Activated naive CD4-positive, alpha-beta T cell treated with anti-CD3 and anti-CD28 coated beads for 36 hours (primary cell): ENCODE measurements around the gene WNK3. TPM values are rescaled to one million over a fixed set of nuclear protein-coding genes. Genes with fewer than 3 reads are reported as not detected.
A peak's percentile ranks its signal among the peaks of the same experiment; 100 is the strongest.
"Not testable (repeated sequence)": the region's sequence is repeated elsewhere in the genome, so short reads cannot be mapped to it uniquely, and the experiment has no call there.

Experiments used
- CTCF ChIA-PET: fragments of 350-600 bp; sonication (Branson Sonifier 250); formaldehyde crosslinking; loops from one replicate; lab custom pipeline; 2021; ENCODE audit warnings: antibody characterized with exemption; lab: Charles Lee
- DNase-seq: peaks from one replicate; pipeline ENCODE4 v3.0.0-alpha.2; 2020
- H3K27ac Mint-ChIP-seq: one replicate; pipeline ENCODE4 v1.8.0; 2021; ENCODE audit warnings: mild to moderate bottlenecking, mixed read lengths
- H3K27me3 Mint-ChIP-seq: one replicate; pipeline ENCODE4 v1.8.0; 2021; ENCODE audit warnings: low read depth, mixed read lengths
- H3K36me3 Mint-ChIP-seq: one replicate; pipeline ENCODE4 v1.8.0; 2021; ENCODE audit warnings: low read depth, mixed read lengths
- H3K4me1 Mint-ChIP-seq: one replicate; pipeline ENCODE4 v1.8.0; 2021; ENCODE audit warnings: low read depth, mixed read lengths
- H3K4me3 Mint-ChIP-seq: one replicate; pipeline ENCODE4 v1.8.0; 2021; ENCODE audit warnings: mild to moderate bottlenecking, moderate library complexity, mixed read lengths
- H3K9me3 Mint-ChIP-seq: one replicate; pipeline ENCODE4 v1.8.0; 2021; ENCODE audit warnings: mixed read lengths
- intact Hi-C: fragments of 100-400 bp; cut with micrococcal nuclease; formaldehyde crosslinking; loops from one replicate; pipeline ENCODE4 v1.15.1; 2023
- total RNA-seq, 2 experiments: library from RNA; stranded (reverse); gene quantifications; one replicate each; pipeline ENCODE4 v1.2.3, GENCODE V29; 2021

The WNK3 gene
- under 1 TPM; 0.25 to 0.60 TPM for total RNA-seq

GRCh38 chrX:54357414-54358377 is at the start of gene WNK3:
WNK3 (minus strand) TSS chrX:54358046.
- no peaks in the 10 kb centered on the region for H3K9me3 Mint-ChIP-seq
- no peak within 1 kb of the TSS for H3K27ac Mint-ChIP-seq
- H3K4me3 Mint-ChIP-seq = peak within 1 kb of the TSS; percentile 80
- H3K27me3 Mint-ChIP-seq = peaks cover 10% of the 10 kb centered on the region
- CTCF ChIA-PET = no interaction called here
- DNase-seq = peak; percentile 47
- H3K4me1 Mint-ChIP-seq = peaks cover 12% of the 10 kb centered on the region
- intact Hi-C loops = loop anchor here (1.0 kb wide), 3 partner anchors 83 to 312 kb away; partner anchors contain the start of genes GNL3L and TSR2
- no peaks in the 10 kb centered on the region for H3K36me3 Mint-ChIP-seq

- no peaks in the 10 kb centered on the region for H3K27me3 Mint-ChIP-seq
- intact Hi-C loops = no loop called here
- H3K27ac Mint-ChIP-seq = no peak overlapping the region
- CTCF ChIA-PET = no interaction called here
- no peak overlapping the region for H3K4me3 Mint-ChIP-seq
- no peaks in the 10 kb centered on the region for H3K9me3 Mint-ChIP-seq
- no peaks in the 10 kb centered on the region for H3K36me3 Mint-ChIP-seq
- DNase-seq = no peak
- peaks cover 8% of the 10 kb centered on the region for H3K4me1 Mint-ChIP-seq
Observed at GRCh38 chrX:54407266-54407665, 49.4 kb upstream of the WNK3 start.

DNA sequence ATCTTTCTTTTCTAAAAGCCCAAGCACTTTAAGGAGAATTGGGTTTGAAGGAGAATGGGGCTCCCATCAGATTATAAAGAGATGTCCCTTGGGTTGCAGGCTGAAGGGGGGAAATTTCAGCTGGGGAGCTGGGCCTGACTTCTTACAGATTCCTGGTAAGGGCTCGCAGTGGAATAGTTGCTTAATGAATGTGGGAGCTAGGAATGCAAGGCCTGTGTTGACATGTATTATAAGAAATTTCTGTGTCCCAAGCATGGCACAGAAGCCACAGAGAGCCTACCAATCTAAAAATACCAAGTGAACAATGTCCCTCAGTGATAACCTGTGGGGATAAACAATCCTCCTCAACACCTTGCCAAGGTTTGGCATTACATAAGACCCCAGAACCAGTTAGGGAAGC is 39.3 kb upstream of the WNK3 start:
- Mint-ChIP-seq H3K4me3 (no peak overlapping the region), H3K4me1 (no peaks in the 10 kb centered on the region), H3K27me3 (no peaks in the 10 kb centered on the region), H3K27ac (no peak overlapping the region), H3K9me3 (peaks cover 1% of the 10 kb centered on the region), H3K36me3 (no peaks in the 10 kb centered on the region)
- no peak for DNase-seq
- intact Hi-C loops = no loop called here
- CTCF ChIA-PET = no interaction called here

DNA sequence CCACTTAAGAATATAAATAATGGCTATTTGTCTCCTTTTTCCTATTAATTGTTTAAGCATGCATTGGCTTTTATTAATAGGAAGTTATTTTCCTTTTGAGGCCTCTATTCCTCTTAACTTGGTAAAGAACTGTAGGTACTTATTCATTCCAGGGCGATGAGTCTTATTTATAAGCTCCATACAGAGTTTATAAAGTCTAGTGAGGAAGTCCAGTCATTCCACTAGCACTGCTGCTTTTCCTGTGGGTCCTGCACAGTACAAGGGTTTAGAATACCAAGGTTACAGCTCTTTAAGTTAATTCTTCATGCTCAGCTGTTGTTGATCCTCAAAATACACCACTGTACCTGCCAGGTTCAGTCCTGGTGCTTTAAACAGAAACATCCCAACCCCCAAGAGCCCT is 28.5 kb upstream of the WNK3 start:
- Mint-ChIP-seq H3K36me3 (no peaks in the 10 kb centered on the region), H3K4me3 (no peak overlapping the region), H3K4me1 (no peaks in the 10 kb centered on the region), H3K27me3 (no peaks in the 10 kb centered on the region), H3K27ac (no peak overlapping the region), H3K9me3 (no peaks in the 10 kb centered on the region)
- CTCF ChIA-PET = no interaction called here
- DNase-seq = no peak
- intact Hi-C loops = no loop called here

- H3K27me3 Mint-ChIP-seq, H3K36me3 Mint-ChIP-seq, CTCF ChIA-PET, H3K4me1 Mint-ChIP-seq, H3K27ac Mint-ChIP-seq, H3K9me3 Mint-ChIP-seq, H3K4me3 Mint-ChIP-seq, DNase-seq, intact Hi-C loops: not testable (repeated sequence)
Observed at GRCh38 chrX:54384661-54385060, 26.8 kb upstream of the WNK3 start.

DNA sequence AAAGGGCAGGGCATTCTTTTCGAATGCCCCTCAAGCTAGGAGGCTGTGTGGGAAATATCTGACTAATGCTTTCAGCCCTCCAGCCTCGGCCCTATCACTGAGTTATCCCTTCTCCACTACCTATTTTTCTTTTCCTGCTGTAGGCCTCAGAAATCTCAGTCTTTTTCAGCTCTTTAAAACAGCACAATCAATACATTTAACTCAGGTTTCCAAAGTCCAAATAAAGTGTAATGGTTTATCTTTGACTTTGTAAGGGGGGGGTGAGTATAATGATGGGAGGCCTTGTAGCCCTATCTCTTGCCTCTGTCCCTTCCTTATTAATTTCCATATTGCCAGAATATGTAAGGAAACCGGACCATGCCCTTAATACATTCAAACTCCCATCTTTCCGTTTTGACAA is 1.6 kb upstream of the WNK3 start:
- Mint-ChIP-seq H3K27me3 (peaks cover 10% of the 10 kb centered on the region), H3K4me1 (peaks cover 12% of the 10 kb centered on the region), H3K9me3 (no peaks in the 10 kb centered on the region), H3K4me3 (peak overlapping the region; percentile 80), H3K36me3 (no peaks in the 10 kb centered on the region), H3K27ac (no peak overlapping the region)
- CTCF ChIA-PET = interaction anchor here (0.6 kb wide), 1 partner anchor 12 kb away, joined by 4 read pairs; no protein-coding TSS in a partner anchor
- DNase-seq = no peak
- intact Hi-C loops = no loop called here

GRCh38 chrX:54358424-54359211 is 772 bp upstream of the WNK3 start:
- peaks cover 10% of the 10 kb centered on the region for H3K27me3 Mint-ChIP-seq
- H3K4me1 Mint-ChIP-seq = peaks cover 12% of the 10 kb centered on the region
- H3K27ac Mint-ChIP-seq = no peak overlapping the region
- CTCF ChIA-PET = interaction anchor here (0.6 kb wide), 1 partner anchor 11 kb away, joined by 4 read pairs; no protein-coding TSS in a partner anchor
- peak overlapping the region; percentile 80 for H3K4me3 Mint-ChIP-seq
- no peaks in the 10 kb centered on the region for H3K9me3 Mint-ChIP-seq
- intact Hi-C loops = loop anchor here (1.0 kb wide), 2 partner anchors 82 to 313 kb away; partner anchors contain the start of gene TSR2
- H3K36me3 Mint-ChIP-seq = no peaks in the 10 kb centered on the region
- DNase-seq = peak; percentile 51

DNA sequence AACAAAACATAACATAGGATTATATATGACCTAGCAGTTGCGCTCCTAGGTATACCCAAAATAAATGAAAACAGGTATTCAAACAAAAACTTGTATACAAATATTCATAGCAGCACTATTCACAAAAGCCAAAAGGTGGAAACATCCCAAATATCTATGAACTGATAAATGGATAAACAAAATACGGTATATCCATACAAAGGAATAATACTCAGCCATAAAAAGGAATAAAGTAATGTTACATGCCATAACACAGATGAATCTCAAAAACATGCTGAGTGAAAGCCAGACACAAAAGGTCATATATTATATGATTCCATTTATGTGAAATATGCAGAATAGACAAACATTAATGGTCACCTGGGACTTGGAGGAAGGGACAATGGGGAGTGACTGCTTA is 5.2 kb downstream of the WNK3 start:
- Mint-ChIP-seq H3K27ac (no peak overlapping the region), H3K4me3 (no peak overlapping the region), H3K36me3 (no peaks in the 10 kb centered on the region), H3K4me1 (peaks cover 9% of the 10 kb centered on the region), H3K9me3 (no peaks in the 10 kb centered on the region), H3K27me3 (peaks cover 10% of the 10 kb centered on the region)
- no peak for DNase-seq
- intact Hi-C loops = no loop called here
- CTCF ChIA-PET = no interaction called here

- H3K9me3 Mint-ChIP-seq, H3K27me3 Mint-ChIP-seq, DNase-seq, H3K4me3 Mint-ChIP-seq, H3K27ac Mint-ChIP-seq, intact Hi-C loops, H3K36me3 Mint-ChIP-seq, H3K4me1 Mint-ChIP-seq: not testable (repeated sequence)
- CTCF ChIA-PET = interaction anchor here (0.6 kb wide), 1 partner anchor 1185 kb away, joined by 4 read pairs; no protein-coding TSS in a partner anchor
Observed at GRCh38 chrX:54337383-54337782, 20.5 kb downstream of the WNK3 start.

- no peaks in the 10 kb centered on the region for H3K27me3 Mint-ChIP-seq
- no peak for DNase-seq
- no peaks in the 10 kb centered on the region for H3K36me3 Mint-ChIP-seq
- intact Hi-C loops = no loop called here
- no peak overlapping the region for H3K27ac Mint-ChIP-seq
- no peaks in the 10 kb centered on the region for H3K4me1 Mint-ChIP-seq
- CTCF ChIA-PET = no interaction called here
- H3K9me3 Mint-ChIP-seq = no peaks in the 10 kb centered on the region
- H3K4me3 Mint-ChIP-seq = no peak overlapping the region
Observed at GRCh38 chrX:54325077-54325476, 32.8 kb downstream of the WNK3 start.

- Mint-ChIP-seq H3K4me3 (no peak overlapping the region), H3K9me3 (no peaks in the 10 kb centered on the region), H3K36me3 (no peaks in the 10 kb centered on the region), H3K27ac (no peak overlapping the region), H3K27me3 (no peaks in the 10 kb centered on the region), H3K4me1 (no peaks in the 10 kb centered on the region)
- CTCF ChIA-PET = no interaction called here
- intact Hi-C loops = no loop called here
- DNase-seq = no peak
Observed at GRCh38 chrX:54320067-54320466, 37.8 kb downstream of the WNK3 start.

- no peaks in the 10 kb centered on the region for H3K27me3 Mint-ChIP-seq
- CTCF ChIA-PET = no interaction called here
- H3K4me1 Mint-ChIP-seq = no peaks in the 10 kb centered on the region
- H3K36me3 Mint-ChIP-seq = no peaks in the 10 kb centered on the region
- intact Hi-C loops = no loop called here
- H3K27ac Mint-ChIP-seq = no peak overlapping the region
- no peak for DNase-seq
- H3K9me3 Mint-ChIP-seq = no peaks in the 10 kb centered on the region
- no peak overlapping the region for H3K4me3 Mint-ChIP-seq
Observed at GRCh38 chrX:54306379-54306778, 51.5 kb downstream of the WNK3 start.
